HG02970 (cell line): ENCODE measurements around the gene COL4A5.
"Not testable (repeated sequence)": the region's sequence is repeated elsewhere in the genome, so short reads cannot be mapped to it uniquely, and the experiment has no call there.

ENCODE experiments used
- ATAC-seq: cut with Tn5 transposase; IDR thresholded peaks from one replicate; pipeline ENCODE4 v1.9.1; 2021; ENCODE audit warnings: mild to moderate bottlenecking, moderate library complexity, moderate number of reproducible peaks; ENCODE audit not compliant: unreplicated experiment, low FRiP score

Gene COL4A5

GRCh38 chrX:108439426-108439942, at the start of gene COL4A5:
Gene COL4A5 (plus strand): TSS chrX:108439838. CDS start chrX:108440126, 288 bp downstream.
- ATAC-seq: no peak

- not testable (repeated sequence) for ATAC-seq
These were observed 48.5 kb upstream of the COL4A5 start for GRCh38 chrX:108390976-108391717.

- no peak for ATAC-seq
These were observed 43.3 kb upstream of the COL4A5 start for GRCh38 chrX:108396188-108396891.

- ATAC-seq: no peak
These were observed 42.7 kb upstream of the COL4A5 start for GRCh38 chrX:108396986-108397385.

GRCh38 chrX:108397627-108398391, 41.8 kb upstream of the COL4A5 start:
- no peak for ATAC-seq

- no peak for ATAC-seq
These were observed 40.0 kb upstream of the COL4A5 start for GRCh38 chrX:108399418-108400165.

GRCh38 chrX:108412783-108413182, 26.9 kb upstream of the COL4A5 start:
- no peak for ATAC-seq

- no peak for ATAC-seq
These were observed 24.5 kb upstream of the COL4A5 start for GRCh38 chrX:108415146-108415545.

DNA sequence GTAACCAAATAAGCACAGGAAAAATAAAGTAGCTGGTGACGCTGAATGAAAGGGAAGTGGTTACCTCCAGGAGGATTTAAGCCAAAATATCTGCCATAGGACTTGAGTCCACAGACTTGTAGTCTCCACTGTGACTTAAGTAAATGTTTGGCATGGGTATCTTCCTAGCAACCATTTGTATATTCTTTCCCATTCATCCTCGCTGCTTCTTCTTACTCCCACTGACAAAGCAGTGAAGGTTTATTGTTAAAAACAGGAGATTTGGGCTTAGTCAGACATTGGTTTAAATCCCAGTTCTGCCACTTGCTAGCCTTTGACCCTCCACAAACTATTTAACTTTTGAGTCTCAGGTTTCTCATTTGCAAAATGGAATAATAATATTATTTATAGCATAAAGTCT, 23.7 kb upstream of the COL4A5 start:
- no peak for ATAC-seq

- no peak for ATAC-seq
These were observed 22.4 kb upstream of the COL4A5 start for GRCh38 chrX:108417257-108417656.

GRCh38 chrX:108419401-108419800, 20.2 kb upstream of the COL4A5 start:
- no peak for ATAC-seq

- ATAC-seq: no peak
These were observed 19.2 kb upstream of the COL4A5 start for GRCh38 chrX:108420481-108420880.

- no peak for ATAC-seq
These were observed 13.4 kb upstream of the COL4A5 start for GRCh38 chrX:108426262-108426661.

GRCh38 chrX:108435261-108435660, 4.4 kb upstream of the COL4A5 start:
- no peak for ATAC-seq

GRCh38 chrX:108437349-108438109, 2.1 kb upstream of the COL4A5 start:
- ATAC-seq: no peak

DNA sequence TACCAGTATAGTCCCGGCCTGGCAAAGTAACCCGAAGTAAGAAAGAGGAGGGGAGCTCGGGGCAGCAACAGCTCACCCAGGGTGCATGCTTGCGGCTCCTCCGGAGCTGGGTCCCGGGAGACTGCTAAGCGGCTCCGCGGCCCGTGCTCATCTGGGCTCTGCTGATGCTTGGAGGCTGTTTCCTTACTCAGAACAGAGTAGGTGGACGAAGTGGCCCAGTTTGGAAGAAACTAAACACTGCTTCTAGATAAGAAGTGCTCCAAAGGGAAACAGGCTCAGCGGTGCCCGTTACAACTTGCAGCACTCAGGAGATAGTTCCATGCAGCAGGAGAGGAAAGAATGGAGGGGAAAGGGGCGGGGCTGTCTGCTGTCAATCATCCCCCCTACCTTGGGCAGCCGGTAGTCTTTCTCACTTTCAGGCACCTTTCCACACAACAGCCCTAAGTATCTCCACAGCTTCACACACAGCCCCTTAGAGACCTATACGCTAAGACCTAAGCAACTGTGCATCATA, 1.5 kb upstream of the COL4A5 start, which contains the start of gene COL4A6:
Gene COL4A6, minus strand, starts transcription at position 313 of the 514 bp plus-strand sequence. Its CDS starts 226 bp downstream, at position 87.
- no peak for ATAC-seq

- ATAC-seq: no peak
These were observed 491 bp downstream of the COL4A5 start for GRCh38 chrX:108439961-108440696.

- ATAC-seq: no peak
These were observed 3.3 kb downstream of the COL4A5 start for GRCh38 chrX:108442901-108443464.
